SK-N-SH treated with all-trans-retinoic acid at 6 μM for 48 hours (cell line): ENCODE measurements around the gene PAXX.

Source experiments
- ATAC-seq: fragments of 200-7000 bp; cut with Tn5 transposase; 3 replicates; pipeline ENCODE4 v1.9.1; 2020; ENCODE audit warnings: mild to moderate bottlenecking, moderate library complexity
- ARNTL ChIP-seq: fragments of 450-650 bp; formaldehyde crosslinking; IDR thresholded peaks from 2 replicates; pipeline ENCODE4 v1.5.0; 2020; ENCODE audit warnings: low read depth, mild to moderate bottlenecking, moderate library complexity, borderline replicate concordance
- BACH2 ChIP-seq: fragments of 250-450 bp; sonication (Bioruptor Pico); IDR thresholded peaks from 2 replicates; pipeline ENCODE4 v1.9.0; 2021; ENCODE audit warnings: mild to moderate bottlenecking, borderline replicate concordance
- CREB5 ChIP-seq: fragments of 250-450 bp; sonication (Bioruptor Pico); IDR thresholded peaks from 2 replicates; pipeline ENCODE4 v1.5.1; 2020; ENCODE audit warnings: low read depth, mild to moderate bottlenecking, moderate library complexity
- CSDC2 ChIP-seq: fragments of 250-450 bp; sonication (Bioruptor Pico); IDR thresholded peaks from 2 replicates; pipeline ENCODE4 v1.5.0; 2020; ENCODE audit warnings: mild to moderate bottlenecking, moderate library complexity
- ESRRG ChIP-seq: fragments of 250-450 bp; sonication (Bioruptor Pico); IDR thresholded peaks from 2 replicates; pipeline ENCODE4 v1.6.1; 2021; ENCODE audit warnings: mild to moderate bottlenecking
- GLIS3 ChIP-seq: fragments of 250-450 bp; sonication (Bioruptor Pico); IDR thresholded peaks from 2 replicates; pipeline ENCODE4 v1.5.0; 2020; ENCODE audit warnings: mild to moderate bottlenecking, moderate library complexity
- ISL1 ChIP-seq: fragments of 250-450 bp; sonication (Bioruptor Pico); IDR thresholded peaks from 2 replicates; pipeline ENCODE4 v2.1.2; 2022; ENCODE audit warnings: mild to moderate bottlenecking, moderate library complexity
- OSR1 ChIP-seq: fragments of 250-450 bp; sonication (Bioruptor Pico); IDR thresholded peaks from 2 replicates; pipeline ENCODE4 v1.8.0; 2022; ENCODE audit warnings: moderate library complexity, mild to moderate bottlenecking, inconsistent platforms
- POU6F1 ChIP-seq: fragments of 250-450 bp; sonication (Bioruptor Pico); IDR thresholded peaks from 2 replicates; pipeline ENCODE4 v1.8.0; 2021; ENCODE audit warnings: low read depth, mild to moderate bottlenecking, moderate library complexity, borderline replicate concordance
- PPARA ChIP-seq: fragments of 250-450 bp; sonication (Bioruptor Pico); IDR thresholded peaks from 2 replicates; pipeline ENCODE4 v1.5.0; 2020; ENCODE audit warnings: mild to moderate bottlenecking, borderline replicate concordance
- RARB ChIP-seq: fragments of 250-450 bp; sonication (Bioruptor Pico); IDR thresholded peaks from 2 replicates; pipeline ENCODE4 v1.8.0; 2021; ENCODE audit warnings: mild to moderate bottlenecking, moderate library complexity
- SNAI2 ChIP-seq: fragments of 250-450 bp; sonication (Bioruptor Pico); IDR thresholded peaks from 2 replicates; pipeline ENCODE4 v1.5.0; 2020; ENCODE audit warnings: mild to moderate bottlenecking, moderate library complexity
- TCF4 ChIP-seq: fragments of 250-450 bp; sonication (Bioruptor Pico); IDR thresholded peaks from 2 replicates; pipeline ENCODE4 v1.8.0; 2021; ENCODE audit warnings: mild to moderate bottlenecking, moderate library complexity, borderline replicate concordance
- TOX ChIP-seq: fragments of 250-450 bp; sonication (Bioruptor Pico); IDR thresholded peaks from 2 replicates; pipeline ENCODE4 v1.8.0; 2021; ENCODE audit warnings: mild to moderate bottlenecking, moderate library complexity, borderline replicate concordance
- TSHZ2 ChIP-seq: fragments of 250-450 bp; sonication (Bioruptor Pico); IDR thresholded peaks from 2 replicates; pipeline ENCODE4 v1.5.0; 2020; ENCODE audit warnings: mild to moderate bottlenecking, moderate library complexity
- ZFP3 ChIP-seq: fragments of 250-450 bp; sonication (Bioruptor Pico); IDR thresholded peaks from 2 replicates; pipeline ENCODE4 v1.5.0; 2020; ENCODE audit warnings: mild to moderate bottlenecking, moderate library complexity
- ZFP30 ChIP-seq: fragments of 450-650 bp; formaldehyde crosslinking; IDR thresholded peaks from 2 replicates; pipeline ENCODE4 v1.5.0; 2022; ENCODE audit warnings: mild to moderate bottlenecking, moderate library complexity
- ZNF565 ChIP-seq: fragments of 450-650 bp; formaldehyde crosslinking; conservative IDR thresholded peaks from 2 replicates; pipeline ENCODE4 v1.5.0; 2020; ENCODE audit warnings: low read depth, mild to moderate bottlenecking, moderate library complexity
- ZNF70 ChIP-seq: fragments of 450-650 bp; formaldehyde crosslinking; IDR thresholded peaks from 2 replicates; pipeline ENCODE4 v1.5.0; 2020; ENCODE audit warnings: mild to moderate bottlenecking, moderate library complexity
- ZNF8 ChIP-seq: fragments of 450-650 bp; formaldehyde crosslinking; IDR thresholded peaks from 2 replicates; pipeline ENCODE4 v1.5.0; 2020; ENCODE audit warnings: mild to moderate bottlenecking, moderate library complexity
- TF ChIP-seq, protein P1 (sequence below): fragments of 250-450 bp; sonication (Bioruptor Pico); IDR thresholded peaks from 2 replicates; pipeline ENCODE4 v1.8.0; 2020; ENCODE audit warnings: mild to moderate bottlenecking, moderate library complexity, borderline replicate concordance
- TF ChIP-seq, protein P2 (sequence below): fragments of 250-450 bp; sonication (Bioruptor Pico); IDR thresholded peaks from 2 replicates; pipeline ENCODE4 v1.5.1; 2021; ENCODE audit warnings: mild to moderate bottlenecking, moderate library complexity

Gene PAXX

DNA sequence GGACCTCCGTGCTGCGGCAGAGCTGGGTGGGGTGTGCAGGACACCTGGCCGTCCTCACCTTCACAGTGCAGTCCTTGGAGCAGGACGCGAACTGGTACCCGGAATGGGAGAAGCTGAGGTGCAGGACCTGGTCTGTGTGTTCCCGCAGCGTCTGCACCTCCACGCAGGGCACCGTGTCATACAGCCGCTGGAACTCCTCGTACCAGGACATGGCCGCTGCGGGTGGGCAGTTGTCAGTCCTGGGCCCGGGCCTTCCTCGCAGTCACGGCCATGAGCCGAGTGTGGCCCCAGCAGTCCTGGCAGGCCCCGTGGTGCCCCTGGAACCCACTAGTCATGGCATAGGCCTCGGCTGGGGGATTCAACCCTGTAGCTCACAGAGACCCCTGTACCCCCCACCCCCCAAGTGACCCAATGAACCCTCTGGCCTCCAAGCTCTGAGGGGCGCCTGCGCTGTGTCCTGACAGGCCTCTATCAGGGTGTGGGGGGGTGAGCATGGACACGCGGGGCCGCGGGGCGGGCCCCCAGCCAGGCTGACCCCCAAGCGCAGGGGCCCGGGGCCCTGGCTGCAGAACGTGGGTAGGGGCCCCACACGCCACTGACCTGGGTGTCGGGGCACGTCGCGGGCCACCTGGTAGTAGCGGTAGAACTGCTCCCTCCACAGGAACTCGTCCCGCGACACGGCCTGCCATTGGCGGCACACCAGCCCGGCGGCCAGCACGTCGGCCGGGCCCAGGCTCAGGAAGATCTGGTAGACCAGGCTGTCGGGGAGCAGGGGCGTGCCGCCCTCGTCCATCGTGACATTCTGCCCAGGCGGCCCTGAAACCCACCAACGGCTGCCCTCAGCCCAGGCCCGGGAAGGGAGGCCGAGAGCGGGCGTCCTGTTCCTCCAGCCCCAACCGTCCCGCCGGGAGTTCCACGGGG is 48.7 kb upstream of the PAXX start:
- no peak for TF ChIP-seq ZFP30
- no peak for TF ChIP-seq PPARA (CRISPR knock-in tag)
- no peak for TF ChIP-seq POU6F1 (CRISPR knock-in tag)
- TF ChIP-seq TCF4 (CRISPR knock-in tag) = no peak
- no peak for TF ChIP-seq ZFP3 (CRISPR knock-in tag)
- TF ChIP-seq OSR1 (CRISPR knock-in tag) = no peak
- TF ChIP-seq, protein P1, sequence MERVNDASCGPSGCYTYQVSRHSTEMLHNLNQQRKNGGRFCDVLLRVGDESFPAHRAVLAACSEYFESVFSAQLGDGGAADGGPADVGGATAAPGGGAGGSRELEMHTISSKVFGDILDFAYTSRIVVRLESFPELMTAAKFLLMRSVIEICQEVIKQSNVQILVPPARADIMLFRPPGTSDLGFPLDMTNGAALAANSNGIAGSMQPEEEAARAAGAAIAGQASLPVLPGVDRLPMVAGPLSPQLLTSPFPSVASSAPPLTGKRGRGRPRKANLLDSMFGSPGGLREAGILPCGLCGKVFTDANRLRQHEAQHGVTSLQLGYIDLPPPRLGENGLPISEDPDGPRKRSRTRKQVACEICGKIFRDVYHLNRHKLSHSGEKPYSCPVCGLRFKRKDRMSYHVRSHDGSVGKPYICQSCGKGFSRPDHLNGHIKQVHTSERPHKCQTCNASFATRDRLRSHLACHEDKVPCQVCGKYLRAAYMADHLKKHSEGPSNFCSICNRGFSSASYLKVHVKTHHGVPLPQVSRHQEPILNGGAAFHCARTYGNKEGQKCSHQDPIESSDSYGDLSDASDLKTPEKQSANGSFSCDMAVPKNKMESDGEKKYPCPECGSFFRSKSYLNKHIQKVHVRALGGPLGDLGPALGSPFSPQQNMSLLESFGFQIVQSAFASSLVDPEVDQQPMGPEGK (CRISPR knock-in tag) = no peak
- no peak for TF ChIP-seq ARNTL
- no peak for TF ChIP-seq CSDC2 (CRISPR knock-in tag)
- TF ChIP-seq RARB (CRISPR knock-in tag) = no peak
- no peak for TF ChIP-seq BACH2 (CRISPR knock-in tag)
- TF ChIP-seq ISL1 (CRISPR knock-in tag) = no peak
- no peak for TF ChIP-seq ZNF565 (CRISPR knock-in tag)
- TF ChIP-seq SNAI2 = no peak
- TF ChIP-seq, protein P2, sequence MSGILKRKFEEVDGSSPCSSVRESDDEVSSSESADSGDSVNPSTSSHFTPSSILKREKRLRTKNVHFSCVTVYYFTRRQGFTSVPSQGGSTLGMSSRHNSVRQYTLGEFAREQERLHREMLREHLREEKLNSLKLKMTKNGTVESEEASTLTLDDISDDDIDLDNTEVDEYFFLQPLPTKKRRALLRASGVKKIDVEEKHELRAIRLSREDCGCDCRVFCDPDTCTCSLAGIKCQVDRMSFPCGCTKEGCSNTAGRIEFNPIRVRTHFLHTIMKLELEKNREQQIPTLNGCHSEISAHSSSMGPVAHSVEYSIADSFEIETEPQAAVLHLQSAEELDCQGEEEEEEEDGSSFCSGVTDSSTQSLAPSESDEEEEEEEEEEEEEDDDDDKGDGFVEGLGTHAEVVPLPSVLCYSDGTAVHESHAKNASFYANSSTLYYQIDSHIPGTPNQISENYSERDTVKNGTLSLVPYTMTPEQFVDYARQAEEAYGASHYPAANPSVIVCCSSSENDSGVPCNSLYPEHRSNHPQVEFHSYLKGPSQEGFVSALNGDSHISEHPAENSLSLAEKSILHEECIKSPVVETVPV (CRISPR knock-in tag) = no peak
- no peak for TF ChIP-seq ESRRG
- TF ChIP-seq TSHZ2 (CRISPR knock-in tag) = no peak
- TF ChIP-seq GLIS3 = no peak
- ATAC-seq = peak; percentile 42

DNA sequence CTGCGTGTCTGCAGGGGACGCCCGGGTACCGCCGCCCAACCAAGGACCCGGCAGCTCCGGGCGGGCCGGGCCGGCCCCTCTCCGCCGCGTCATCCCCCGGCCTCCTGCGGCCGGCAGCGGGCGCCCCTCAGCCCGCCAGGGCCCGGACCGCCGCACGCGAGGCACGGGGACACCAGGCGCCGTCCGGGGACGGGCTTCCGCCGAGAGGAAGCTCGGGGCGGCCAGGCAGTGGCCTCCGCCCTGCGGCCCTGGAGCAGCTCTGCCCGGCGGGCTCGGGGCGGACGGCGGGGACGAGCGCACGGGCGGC is 48.1 kb upstream of the PAXX start:
- ATAC-seq = peak; percentile 48
- TF ChIP-seq PPARA (CRISPR knock-in tag) = no peak
- no peak for TF ChIP-seq CSDC2 (CRISPR knock-in tag)
- no peak for TF ChIP-seq BACH2 (CRISPR knock-in tag)
- TF ChIP-seq, protein P2 (CRISPR knock-in tag) = no peak
- TF ChIP-seq ZNF565 (CRISPR knock-in tag) = no peak
- TF ChIP-seq, protein P1 (CRISPR knock-in tag) = no peak
- TF ChIP-seq OSR1 (CRISPR knock-in tag) = no peak
- TF ChIP-seq CREB5 = no peak
- TF ChIP-seq ESRRG = no peak
- TF ChIP-seq ZFP30 = no peak
- no peak for TF ChIP-seq ZNF8 (CRISPR knock-in tag)
- no peak for TF ChIP-seq RARB (CRISPR knock-in tag)
- no peak for TF ChIP-seq TOX (CRISPR knock-in tag)
- no peak for TF ChIP-seq ZNF70 (CRISPR knock-in tag)
- no peak for TF ChIP-seq ZFP3 (CRISPR knock-in tag)
- TF ChIP-seq TCF4 (CRISPR knock-in tag) = no peak
- no peak for TF ChIP-seq POU6F1 (CRISPR knock-in tag)
